K562 (cell line): Measurements from ENCODE around the gene CPA4. TPM values are rescaled to one million over a fixed set of nuclear protein-coding genes. Genes with fewer than 3 reads are reported as not detected.

Source experiments
- ATAC-seq: fragments of 200-7000 bp; cut with Tn5 transposase; 3 replicates; pipeline ENCODE4 v1.9.1; 2020; ENCODE audit warnings: moderate library complexity
- BruUV-seq: library from RNA; stranded (reverse); fragments of 400-500 nt; replicated peaks from 2 replicates; lab custom pipeline; 2021; lab: Mats Ljungman, UMichigan
- CTCF ChIA-PET: fragments of 300-600 bp; formaldehyde crosslinking; extraction: SDS; loops from one replicate; lab custom pipeline; 2021; ENCODE audit warnings: low intra/inter-chr PET ratio; lab: Yijun Ruan, JAX
- POLR2A ChIA-PET: fragments of 300-600, 350-650 bp; sonication (Branson Sonifier 250); formaldehyde crosslinking; extraction: SDS; loops from one replicate; lab custom pipeline; 2021; ENCODE audit warnings: antibody characterized with exemption, inconsistent platforms; lab: Yijun Ruan, JAX
- DNase-seq, 4 experiments: peaks; one replicate each; pipeline versions ENCODE4 v3.0.0 to v3.0.0-alpha.2; 2011 to 2018; ENCODE audit warnings: low spot score in 3 of 4, mixed read lengths in 3 of 4; ENCODE audit errors: extremely low read depth in 1 of 4
- FAIRE-seq: peaks from 2 replicates; lab custom pipeline; 2011; peaks lifted over from hg19 to GRCh38; lab: Jason Lieb, UNC
- H2AFZ ChIP-seq: 2 replicates; pipeline ENCODE4 v1.6.0; 2011; ENCODE audit warnings: low read depth, low read length, control low read depth, inconsistent platforms
- H3K27ac ChIP-seq: fragments of 200-600 bp; 3 replicates; pipeline ENCODE4 v1.8.0; 2011; ENCODE audit warnings: low read depth, mild to moderate bottlenecking, control low read depth, inconsistent platforms, low read length, moderate library complexity, mixed read lengths; ENCODE audit errors: extremely low read depth
- H3K27me3 ChIP-seq, 2 experiments: fragments of 300-600 bp in 1 of 2; 2 replicates in 1 of 2; 3 replicates in 1 of 2; pipeline versions ENCODE4 v1.6.0 to v1.8.0; 2011; ENCODE audit warnings: inconsistent platforms in 2 of 2, low read length in 2 of 2, mild to moderate bottlenecking in 1 of 2, mixed read lengths in 1 of 2, moderate library complexity in 1 of 2; ENCODE audit not compliant: control insufficient read depth in 2 of 2, insufficient read depth in 2 of 2
- H3K36me3 ChIP-seq: fragments of 300-600 bp; 3 replicates; pipeline ENCODE4 v1.8.0; 2011; ENCODE audit warnings: mild to moderate bottlenecking, low read length, inconsistent platforms; ENCODE audit not compliant: control insufficient read depth, insufficient read depth
- H3K4me1 ChIP-seq, 2 experiments: fragments of 200-600 bp in 1 of 2; replicated peaks in 1 of 2; 2 replicates in 1 of 2; 3 replicates in 1 of 2; pipeline versions ENCODE4 v1.5.1 to v1.8.0; 2011; ENCODE audit warnings: inconsistent platforms in 2 of 2, low read length in 2 of 2, mild to moderate bottlenecking in 1 of 2, mixed read lengths in 1 of 2, moderate library complexity in 1 of 2; ENCODE audit not compliant: control insufficient read depth in 2 of 2, insufficient read depth in 2 of 2
- H3K4me2 ChIP-seq: 2 replicates; pipeline ENCODE4 v1.6.1; 2011; ENCODE audit warnings: low read length, control low read depth, inconsistent platforms, mixed read lengths; ENCODE audit not compliant: insufficient read depth
- H3K4me3 ChIP-seq: fragments of 200-600 bp; sonication (generic), shearing (Covaris generic); 2 replicates; pipeline ENCODE4 v1.5.1; 2016; ENCODE audit warnings: control low read depth, inconsistent platforms
- H3K79me2 ChIP-seq: fragments of 200-600 bp; 3 replicates; pipeline ENCODE4 v1.8.0; 2011; ENCODE audit warnings: low read length, inconsistent platforms; ENCODE audit not compliant: control insufficient read depth, insufficient read depth
- H3K9ac ChIP-seq, 2 experiments: 2 replicates each; pipeline versions ENCODE4 v1.6.0 to v1.6.1; 2011; ENCODE audit warnings: low read depth in 2 of 2, low read length in 2 of 2, control low read depth in 1 of 2, inconsistent platforms in 1 of 2, mild to moderate bottlenecking in 1 of 2, mixed read lengths in 1 of 2; ENCODE audit not compliant: insufficient read depth in 1 of 2
- H3K9me1 ChIP-seq: one replicate; pipeline ENCODE4 v1.6.0; 2011; ENCODE audit warnings: inconsistent platforms, mild to moderate bottlenecking, low read length, moderate library complexity; ENCODE audit not compliant: control insufficient read depth, insufficient read depth
- H3K9me3 ChIP-seq: replicated peaks from 2 replicates; pipeline ENCODE4 v1.5.1; 2011; ENCODE audit warnings: low read depth, low read length, inconsistent platforms; ENCODE audit not compliant: control insufficient read depth, insufficient read depth
- H4K20me1 ChIP-seq: replicated peaks from 2 replicates; pipeline ENCODE4 v1.6.1; 2011; ENCODE audit warnings: low read length, inconsistent platforms, mixed read lengths; ENCODE audit not compliant: control insufficient read depth, insufficient read depth
- AFF1 ChIP-seq, 2 experiments: fragments of 450-650 bp; IDR thresholded peaks; 2 replicates each; pipeline ENCODE4 v1.6.1; 2018; ENCODE audit warnings: mild to moderate bottlenecking in 2 of 2, low read depth in 1 of 2; ENCODE audit not compliant: partially characterized antibody in 2 of 2
- BACH1 ChIP-seq: fragments of 200-800 bp; sonication (Bioruptor generic); IDR thresholded peaks from 2 replicates; pipeline ENCODE4 v1.6.1; 2016; ENCODE audit warnings: missing genetic modification characterization, missing compliant biosample characterization
- FOXP1 ChIP-seq: sonication (generic); formaldehyde crosslinking; IDR thresholded peaks from 2 replicates; pipeline ENCODE4 v1.8.0; 2022; ENCODE audit warnings: mild to moderate bottlenecking, missing genetic modification reagents
- HNRNPLL ChIP-seq: fragments of 200-400 bp; formaldehyde crosslinking; IDR thresholded peaks from 2 replicates; pipeline ENCODE4 v1.6.1; 2017; ENCODE audit warnings: low read length, low read depth, mild to moderate bottlenecking; ENCODE audit not compliant: poor library complexity, severe bottlenecking
- JUNB ChIP-seq: fragments of 450-650 bp; formaldehyde crosslinking; conservative IDR thresholded peaks from 2 replicates; pipeline ENCODE4 v1.4.0; 2020; ENCODE audit warnings: mild to moderate bottlenecking
- MAZ ChIP-seq, 2 experiments: fragments of 450-650 bp in 1 of 2; sonication (generic) in 1 of 2; formaldehyde crosslinking; IDR thresholded peaks in 1 of 2; conservative IDR thresholded peaks in 1 of 2; 2 replicates each; pipeline versions ENCODE4 v1.4.0 to v1.5.0; 2020; ENCODE audit warnings: mild to moderate bottlenecking in 1 of 2, missing genetic modification reagents in 1 of 2
- NFIC ChIP-seq: fragments of 450-650 bp; IDR thresholded peaks from 2 replicates; pipeline ENCODE4 v1.6.1; 2017; ENCODE audit warnings: mild to moderate bottlenecking, inconsistent platforms
- NR2F6 ChIP-seq: fragments of 450-650 bp; formaldehyde crosslinking; IDR thresholded peaks from 2 replicates; pipeline ENCODE4 v1.4.0; 2020; ENCODE audit warnings: mild to moderate bottlenecking
- POLR2B ChIP-seq: fragments of 450-650 bp; IDR thresholded peaks from 2 replicates; pipeline ENCODE4 v1.6.1; 2018; ENCODE audit warnings: low read depth; ENCODE audit not compliant: partially characterized antibody
- XRCC5 ChIP-seq: fragments of 200-400 bp; formaldehyde crosslinking; IDR thresholded peaks from 2 replicates; pipeline ENCODE4 v1.6.1; 2017; ENCODE audit warnings: low read depth, mild to moderate bottlenecking, low read length
- ZBTB5 ChIP-seq: fragments of 450-650 bp; IDR thresholded peaks from 2 replicates; pipeline ENCODE4 v1.6.1; 2017; ENCODE audit warnings: antibody characterized with exemption
- ZNF175 ChIP-seq: fragments of 200-800 bp; sonication (Bioruptor generic); IDR thresholded peaks from 2 replicates; pipeline ENCODE4 v1.6.1; 2016; ENCODE audit warnings: low read depth, mild to moderate bottlenecking, missing genetic modification characterization, missing compliant biosample characterization
- ZNF232 ChIP-seq: sonication (generic); formaldehyde crosslinking; IDR thresholded peaks from 2 replicates; pipeline ENCODE4 v1.8.0; 2022; ENCODE audit warnings: mild to moderate bottlenecking, missing genetic modification reagents
- ZNF696 ChIP-seq: fragments of 250-450 bp; sonication (Bioruptor Pico); conservative IDR thresholded peaks from 2 replicates; pipeline ENCODE4 v1.4.0; 2020; ENCODE audit warnings: mild to moderate bottlenecking, moderate library complexity
- WGBS: fragments of 100-300 bp; shearing (Covaris generic); methylation state at CpG from one replicate; pipeline ENCODE4 v1.1.6; 2016; ENCODE audit warnings: low coverage, mixed read lengths; ENCODE audit not compliant: insufficient coverage; ENCODE audit errors: missing lambda C conversion rate; 5-methylcytosine and 5-hydroxymethylcytosine counted together
- in situ Hi-C: fragments of 300-500 bp; cut with MboI; formaldehyde crosslinking; loops from 4 replicates; pipeline ENCODE4 v1.15.0; 2018; ENCODE audit warnings: inconsistent platforms, mixed read lengths
- intact Hi-C: fragments of 100-400 bp; cut with micrococcal nuclease; formaldehyde crosslinking; loops from 2 replicates; pipeline ENCODE4 v1.14.2; 2022
- polyA plus RNA-seq, 8 experiments: library from polyadenylated mRNA; depleted of rRNA in 4 of 8; stranded (reverse) in 5 of 8; unstranded in 3 of 8; fragments of >200 nt; fragmentation: Nextera tagmentation in 2 of 8; fragmentation: Illumina TruSeq in 1 of 8; extraction: Ambion mirVana in 2 of 8; extraction: Trizol in 1 of 8; gene quantifications; 2 replicates each; pipeline versions ENCODE4 v1.2.1 to v1.2.3, GENCODE V29; 2011 to 2014; ENCODE audit warnings: inconsistent platforms in 1 of 8, missing spikeins in 1 of 8
- total RNA-seq, 7 experiments: library from RNA; depleted of rRNA in 6 of 7; stranded (reverse); fragments of >200 nt in 6 of 7; fragmentation: Illumina TruSeq in 2 of 7; extraction: Trizol in 2 of 7; gene quantifications; 2 replicates each; pipeline versions ENCODE4 v1.2.1 to v1.2.3, GENCODE V29; 2011 to 2021; ENCODE audit warnings: low replicate concordance in 1 of 7

The CPA4 gene
- total and polyA plus RNA-seq, 9 of the 15 experiments (the other 6 are each of a cell fraction or from before 2014, with no cell fraction given) = not detected

DNA sequence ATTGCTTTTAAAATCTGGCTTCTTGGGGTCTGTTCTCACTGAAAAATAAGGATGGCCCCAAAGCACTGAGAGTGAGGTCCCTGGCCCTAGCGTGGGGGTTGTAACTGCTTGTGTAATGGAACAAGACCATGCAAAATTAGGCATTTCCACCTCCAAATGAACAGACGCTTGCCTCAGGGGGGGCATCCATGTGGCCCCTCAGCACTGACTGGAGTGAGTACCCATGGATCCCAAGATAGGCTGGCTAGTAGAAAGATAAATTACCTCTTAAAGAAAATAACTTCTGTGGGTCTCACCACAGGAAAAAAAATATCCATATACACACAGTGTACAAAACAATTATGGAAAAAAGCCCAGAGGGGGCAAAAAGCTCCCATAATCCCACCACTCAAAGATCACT is 72.1 kb downstream of the CPA4 start:
- no peak for DNase-seq
- no peaks in the 10 kb centered on the region for H4K20me1 ChIP-seq
- no peaks in the 10 kb centered on the region; a peak in 3 of 5 replicates for H3K4me1 ChIP-seq
- H2AFZ ChIP-seq = no peak overlapping the region
- peaks cover 3% of the 10 kb centered on the region; the same call in 1 of the 2 replicates for H3K9me3 ChIP-seq
- no peak for FAIRE-seq
- H3K9ac ChIP-seq = no peak overlapping the region
- WGBS = 8% methylated on average over 2 of the region's 2 CpGs
- no peak overlapping the region for H3K4me3 ChIP-seq
- no TSS peak for BruUV-seq
- CTCF ChIA-PET = interaction anchor here (0.7 kb wide), 1 partner anchor 306 kb away, joined by 3 read pairs; no protein-coding TSS in a partner anchor
- ATAC-seq = no peak
- H3K27me3 ChIP-seq = peaks cover 15 to 37% of the 10 kb centered on the region in 2 experiments
- TF ChIP-seq ZNF232 (CRISPR knock-in tag) (no peak), ZBTB5 (no peak), NFIC (no peak), NR2F6 (CRISPR knock-in tag) (no peak), JUNB (no peak), ZNF696 (no peak), POLR2B (no peak), HNRNPLL (no peak), XRCC5 (no peak), BACH1 (no peak), ZNF175 (CRISPR knock-in tag) (no peak), FOXP1 (CRISPR knock-in tag) (no peak), AFF1 (IDR thresholded peaks at IDR 0.05; ENCODE audit: low read depth in 1 of 2, partially characterized antibody in 2 of 2) (no peak), MAZ (CRISPR knock-in tag; conservative IDR thresholded peaks at IDR 0.05 in 1 of 2, IDR thresholded peaks at IDR 0.05 in 1 of 2) (no peak)
- TF ChIP-seq, all 486 proteins: peak for 0
- no peaks in the 10 kb centered on the region for H3K36me3 ChIP-seq
- intact Hi-C loops = loop anchor here (10.0 kb wide), 1 partner anchor 290 kb away; the partner anchor contains the start of gene KLHDC10
- POLR2A ChIA-PET = interaction anchor here (0.7 to 2.1 kb wide), 2 partner anchors 9 to 247 kb away, joined by 3 to 8 read pairs; no protein-coding TSS in a partner anchor
- H3K27ac ChIP-seq = no peak overlapping the region
- no peaks in the 10 kb centered on the region for H3K79me2 ChIP-seq
- in situ Hi-C loops = no loop called here
- H3K9me1 ChIP-seq = no peaks in the 10 kb centered on the region
- H3K4me2 ChIP-seq = no peak overlapping the region
